Smooth muscle cell (in vitro differentiated cells): ENCODE measurements around the gene IRF8. TPM values are rescaled to one million over a fixed set of nuclear protein-coding genes. Genes with fewer than 3 reads are reported as not detected.

Experiments
- DNase-seq: peaks from one replicate; lab custom pipeline; 2025; ENCODE audit not compliant: unreplicated experiment; lab: John Stamatoyannopoulos, UW
- H2AFZ ChIP-seq: fragments of 200-600 bp; sonication (generic); 2 replicates; pipeline ENCODE4 v1.6.0; 2016; ENCODE audit warnings: antibody characterized with exemption, low read depth, mild to moderate bottlenecking
- H3F3A ChIP-seq: fragments of 200-600 bp; sonication (generic); 2 replicates; pipeline ENCODE4 v1.6.0; 2017; ENCODE audit warnings: antibody characterized with exemption, low read depth
- H3K27ac ChIP-seq: fragments of 200-600 bp; sonication (generic); 2 replicates; pipeline ENCODE4 v1.5.1; 2016; ENCODE audit warnings: low read depth, mild to moderate bottlenecking
- H3K27me3 ChIP-seq: fragments of 200-600 bp; sonication (generic); 2 replicates; pipeline ENCODE4 v1.6.1; 2016; ENCODE audit warnings: low read depth, mild to moderate bottlenecking
- H3K36me3 ChIP-seq: fragments of 200-600 bp; sonication (generic); 2 replicates; pipeline ENCODE4 v1.5.1; 2016; ENCODE audit warnings: low read depth
- H3K4me1 ChIP-seq: fragments of 200-600 bp; sonication (generic); 2 replicates; pipeline ENCODE4 v1.5.1; 2016; ENCODE audit warnings: low read depth
- H3K4me2 ChIP-seq: fragments of 200-600 bp; sonication (generic); 2 replicates; pipeline ENCODE4 v1.6.0; 2016; ENCODE audit warnings: mild to moderate bottlenecking
- H3K4me3 ChIP-seq: fragments of 200-600 bp; sonication (generic); 2 replicates; pipeline ENCODE4 v1.5.1; 2016; ENCODE audit warnings: mild to moderate bottlenecking
- H3K79me2 ChIP-seq: fragments of 200-600 bp; sonication (generic); 2 replicates; pipeline ENCODE4 v1.6.0; 2016; ENCODE audit warnings: low read depth, mild to moderate bottlenecking
- H3K9ac ChIP-seq: fragments of 200-600 bp; sonication (generic); 2 replicates; pipeline ENCODE4 v1.6.0; 2016; ENCODE audit warnings: low read depth
- H3K9me3 ChIP-seq: fragments of 200-600 bp; sonication (generic); replicated peaks from 2 replicates; pipeline ENCODE4 v1.5.1; 2016; ENCODE audit warnings: low read depth
- H4K20me1 ChIP-seq: fragments of 200-600 bp; sonication (generic); 2 replicates; pipeline ENCODE4 v1.6.0; 2016; ENCODE audit warnings: low read depth
- CTCF ChIP-seq: fragments of 200-600 bp; sonication (generic); IDR thresholded peaks from 2 replicates; pipeline ENCODE4 v1.5.1; 2017; ENCODE audit warnings: borderline replicate concordance, mild to moderate bottlenecking, antibody characterized with exemption; ENCODE audit not compliant: insufficient read depth, poor library complexity, severe bottlenecking
- WGBS: methylation state at CpG from one replicate; pipeline ENCODE4 v1.1.7; 2016; ENCODE audit warnings: low lambda C conversion rate; 5-methylcytosine and 5-hydroxymethylcytosine counted together
- polyA plus RNA-seq: library from polyadenylated mRNA; unstranded; fragments of >200 nt; fragmentation: Nextera tagmentation; extraction: Ambion mirVana; gene quantifications from 2 replicates; pipeline ENCODE4 v1.2.1, GENCODE V29; 2016
- total RNA-seq: library from RNA; depleted of rRNA; stranded (reverse); fragments of >200 nt; gene quantifications from 2 replicates; pipeline ENCODE4 v1.2.3, GENCODE V29; 2014

IRF8 gene
- total and polyA plus RNA-seq, 2 experiments from 2014 or later, result 0.88 to 3.4 TPM

GRCh38 chr16:85919271-85920267 is 20.6 kb downstream of the IRF8 start:
- no peak for TF ChIP-seq CTCF
- DNase-seq, result no peak
- WGBS, result 92% methylated on average over 29 of the region's 29 CpGs

GRCh38 chr16:85921026-85921425 is 22.1 kb downstream of the IRF8 start:
- Histone ChIP-seq H3K36me3 (no peaks in the 10 kb centered on the region), H4K20me1 (no peaks in the 10 kb centered on the region), H3F3A (no peaks in the 10 kb centered on the region), H3K4me3 (no peak overlapping the region), H3K9me3 (no peaks in the 10 kb centered on the region), H2AFZ (no peak overlapping the region), H3K4me2 (no peak overlapping the region), H3K79me2 (no peaks in the 10 kb centered on the region), H3K27ac (peak overlapping the region; percentile 59), H3K27me3 (no peaks in the 10 kb centered on the region), H3K4me1 (no peaks in the 10 kb centered on the region), H3K9ac (no peak overlapping the region)
- no peak for TF ChIP-seq CTCF
- WGBS, result 71% methylated on average over 14 of the region's 14 CpGs
- DNase-seq, result no peak

More at GRCh38 chr16:85919271-85920267, 20.6 kb downstream of the IRF8 start:
- Histone ChIP-seq H3K4me2 (no peak overlapping the region), H3F3A (no peaks in the 10 kb centered on the region), H3K4me3 (no peak overlapping the region), H3K9me3 (no peaks in the 10 kb centered on the region), H3K4me1 (no peaks in the 10 kb centered on the region), H3K9ac (no peak overlapping the region), H3K27me3 (no peaks in the 10 kb centered on the region), H3K79me2 (no peaks in the 10 kb centered on the region), H3K27ac (no peak overlapping the region), H4K20me1 (no peaks in the 10 kb centered on the region), H2AFZ (no peak overlapping the region), H3K36me3 (no peaks in the 10 kb centered on the region)

DNA sequence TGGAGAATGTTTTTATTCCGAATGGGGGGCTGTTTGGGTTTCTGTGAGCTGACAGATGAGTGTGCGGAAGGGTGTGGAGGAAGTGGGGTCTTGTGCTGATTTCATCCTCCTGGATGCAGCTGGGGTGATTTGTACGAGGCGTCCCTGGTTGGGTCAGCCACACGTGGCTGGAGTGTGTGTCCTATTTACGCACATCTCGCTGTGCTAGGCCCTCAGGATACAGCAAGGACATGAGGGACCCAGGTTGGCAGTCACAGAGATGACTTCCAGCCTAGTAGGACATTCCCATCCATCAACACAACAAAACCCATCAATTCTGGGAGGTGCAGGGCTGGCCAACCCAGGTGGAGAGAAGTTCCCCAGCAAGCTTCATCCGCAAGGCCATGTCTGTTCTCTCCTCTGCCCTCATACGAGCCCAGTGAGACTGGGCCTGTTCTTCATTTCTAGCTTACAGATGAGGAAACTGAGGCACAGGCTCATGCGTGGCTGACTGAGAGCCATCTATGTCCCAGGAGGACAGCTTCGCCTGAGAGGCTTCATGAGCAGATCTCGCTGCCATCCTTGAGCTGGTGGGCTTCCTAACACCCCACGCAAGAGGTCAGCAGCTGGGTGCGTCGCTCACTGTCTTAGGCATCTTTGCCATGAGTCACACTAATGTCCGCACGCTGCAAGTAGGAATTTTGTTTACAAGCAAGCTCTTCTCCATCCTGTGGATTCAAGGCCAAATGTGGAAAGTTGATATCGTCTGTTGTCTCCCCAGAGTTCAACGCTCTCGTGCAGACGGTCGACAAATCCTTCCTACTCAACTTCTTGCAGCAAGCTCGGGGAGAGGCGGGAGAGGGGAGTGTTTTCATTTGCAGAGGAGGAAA is 24.4 kb downstream of the IRF8 start:
- H3K9me3 ChIP-seq, result no peaks in the 10 kb centered on the region
- no peaks in the 10 kb centered on the region for H3K4me1 ChIP-seq
- peak; percentile 6 for DNase-seq
- H3K27me3 ChIP-seq, result no peaks in the 10 kb centered on the region
- H3K4me3 ChIP-seq, result no peak overlapping the region
- H3F3A ChIP-seq, result peaks cover 6% of the 10 kb centered on the region
- H3K79me2 ChIP-seq, result no peaks in the 10 kb centered on the region
- TF ChIP-seq CTCF, result no peak
- peak overlapping the region; percentile 66 for H3K4me2 ChIP-seq
- H2AFZ ChIP-seq, result no peak overlapping the region
- no peaks in the 10 kb centered on the region for H4K20me1 ChIP-seq
- 47% methylated on average over 24 of the region's 24 CpGs for WGBS
- no peaks in the 10 kb centered on the region for H3K36me3 ChIP-seq
- peak overlapping the region; percentile 83 for H3K27ac ChIP-seq
- H3K9ac ChIP-seq, result no peak overlapping the region
